ENCODE results near the gene PDILT.

GRCh38 chr16:20397468-20398074 lies 7.0 kb downstream of the PDILT start:
- no peak for TF ChIP-seq TAF1 (IDR thresholded peaks at IDR 0.05; ENCODE audit: low read depth, low read length)
- TF ChIP-seq EZH2 (IDR thresholded peaks at IDR 0.05; ENCODE audit: low read depth, low read length, severe bottlenecking) = no peak
- TF ChIP-seq, protein P1, sequence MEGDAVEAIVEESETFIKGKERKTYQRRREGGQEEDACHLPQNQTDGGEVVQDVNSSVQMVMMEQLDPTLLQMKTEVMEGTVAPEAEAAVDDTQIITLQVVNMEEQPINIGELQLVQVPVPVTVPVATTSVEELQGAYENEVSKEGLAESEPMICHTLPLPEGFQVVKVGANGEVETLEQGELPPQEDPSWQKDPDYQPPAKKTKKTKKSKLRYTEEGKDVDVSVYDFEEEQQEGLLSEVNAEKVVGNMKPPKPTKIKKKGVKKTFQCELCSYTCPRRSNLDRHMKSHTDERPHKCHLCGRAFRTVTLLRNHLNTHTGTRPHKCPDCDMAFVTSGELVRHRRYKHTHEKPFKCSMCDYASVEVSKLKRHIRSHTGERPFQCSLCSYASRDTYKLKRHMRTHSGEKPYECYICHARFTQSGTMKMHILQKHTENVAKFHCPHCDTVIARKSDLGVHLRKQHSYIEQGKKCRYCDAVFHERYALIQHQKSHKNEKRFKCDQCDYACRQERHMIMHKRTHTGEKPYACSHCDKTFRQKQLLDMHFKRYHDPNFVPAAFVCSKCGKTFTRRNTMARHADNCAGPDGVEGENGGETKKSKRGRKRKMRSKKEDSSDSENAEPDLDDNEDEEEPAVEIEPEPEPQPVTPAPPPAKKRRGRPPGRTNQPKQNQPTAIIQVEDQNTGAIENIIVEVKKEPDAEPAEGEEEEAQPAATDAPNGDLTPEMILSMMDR (IDR thresholded peaks at IDR 0.05; ENCODE audit: control extremely low read depth in 1 of 3, insufficient read depth in 1 of 3, low read depth in 1 of 3, low read length in 3 of 3) = no peak
- no peak for TF ChIP-seq ZNF274 (IDR thresholded peaks at IDR 0.05; ENCODE audit: borderline replicate concordance, extremely low read depth, low read length)
- no peak for TF ChIP-seq POLR2AphosphoS5 (IDR thresholded peaks at IDR 0.05; ENCODE audit: low read depth, low read length)

All from H1 (cell line).